Common myeloid progenitor, CD34-positive (primary cell): ENCODE results near the gene RALB.

ENCODE experiments used
- CTCF ChIA-PET: fragments of 350-600 bp; sonication (Branson Sonifier 250); formaldehyde crosslinking; loops from one replicate; lab custom pipeline; 2021; ENCODE audit warnings: antibody characterized with exemption; lab: Charles Lee
- POLR2A ChIA-PET: fragments of 350-600 bp; sonication (Branson Sonifier 250); formaldehyde crosslinking; loops from one replicate; lab custom pipeline; 2021; ENCODE audit warnings: antibody characterized with exemption; lab: Charles Lee
- DNase-seq, 3 donors: peaks; one replicate each; pipeline versions ENCODE4 v3.0.0 to v3.0.0-alpha.2; 2013
- H3K27ac ChIP-seq, 2 experiments: 1 replicate in 1 of 2; 2 replicates in 1 of 2; pipeline ENCODE4 v1.7.0; 2013; ENCODE audit warnings: inconsistent platforms in 2 of 2, low read length in 2 of 2, mild to moderate bottlenecking in 2 of 2, low read depth in 1 of 2, moderate library complexity in 1 of 2; ENCODE audit not compliant: severe bottlenecking in 2 of 2, insufficient read depth in 1 of 2, poor library complexity in 1 of 2
- H3K27me3 ChIP-seq, 5 experiments: replicated peaks in 2 of 5; 1 replicate in 3 of 5; 2 replicates in 2 of 5; pipeline versions ENCODE4 v1.6.1 to v1.7.0; 2013; ENCODE audit warnings: low read length in 4 of 5, mild to moderate bottlenecking in 2 of 5, moderate library complexity in 2 of 5, inconsistent platforms in 1 of 5; ENCODE audit not compliant: insufficient read depth in 5 of 5, control insufficient read depth in 4 of 5
- H3K36me3 ChIP-seq, 4 experiments: 1 replicate in 2 of 4; 2 replicates in 2 of 4; pipeline versions ENCODE4 v1.6.1 to v1.7.0; 2013; ENCODE audit warnings: low read length in 3 of 4, control low read depth in 1 of 4, mild to moderate bottlenecking in 1 of 4; ENCODE audit not compliant: control insufficient read depth in 4 of 4, insufficient read depth in 4 of 4
- H3K4me1 ChIP-seq, 4 experiments: 1 replicate in 3 of 4; 2 replicates in 1 of 4; pipeline versions ENCODE4 v1.6.1 to v1.7.1; 2013; ENCODE audit warnings: low read length in 3 of 4, mild to moderate bottlenecking in 3 of 4, control low read depth in 1 of 4, inconsistent platforms in 1 of 4, moderate library complexity in 1 of 4; ENCODE audit not compliant: control insufficient read depth in 4 of 4, insufficient read depth in 4 of 4; ENCODE audit errors: control extremely low read depth in 1 of 4
- H3K4me3 ChIP-seq, 7 experiments: 1 replicate in 4 of 7; 2 replicates in 3 of 7; pipeline versions ENCODE4 v1.5.1 to v1.7.0; 2013; ENCODE audit warnings: mild to moderate bottlenecking in 7 of 7, low read length in 6 of 7, moderate library complexity in 6 of 7, inconsistent platforms in 2 of 7, low read depth in 2 of 7, control low read depth in 1 of 7; ENCODE audit not compliant: insufficient read depth in 4 of 7, control insufficient read depth in 1 of 7; ENCODE audit errors: extremely low read depth in 1 of 7
- H3K9me3 ChIP-seq, 5 experiments: 1 replicate in 4 of 5; 2 replicates in 1 of 5; pipeline versions ENCODE4 v1.6.1 to v1.7.1; 2013; ENCODE audit warnings: low read length in 4 of 5, mild to moderate bottlenecking in 2 of 5, inconsistent platforms in 1 of 5, low read depth in 1 of 5, moderate library complexity in 1 of 5; ENCODE audit not compliant: control insufficient read depth in 4 of 5, insufficient read depth in 2 of 5; ENCODE audit errors: control extremely low read depth in 1 of 5
- WGBS: methylation state at CpG from one replicate; pipeline ENCODE4 v1.1.5; 2013; ENCODE audit not compliant: insufficient coverage; 5-methylcytosine and 5-hydroxymethylcytosine counted together

RALB gene

DNA sequence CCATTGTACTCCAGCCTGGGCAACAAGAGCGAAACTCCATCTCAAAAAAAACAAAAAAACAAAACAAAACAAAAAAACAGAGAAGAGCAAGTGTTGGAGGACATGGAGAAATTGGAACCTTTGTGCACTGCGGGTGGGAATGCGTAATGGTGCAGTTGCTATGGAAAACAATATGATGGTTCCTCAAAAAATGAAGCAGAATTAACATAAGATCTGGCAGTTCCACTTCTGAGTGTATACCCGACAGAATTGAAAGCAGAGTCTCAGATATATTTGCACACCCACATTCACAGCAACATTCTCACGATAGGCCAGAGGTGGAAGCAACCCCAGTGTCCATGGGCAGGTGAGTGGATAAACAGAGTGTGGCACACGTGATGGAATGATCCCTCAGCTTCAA is 11.0 kb upstream of the RALB start:
- ChIA-PET POLR2A (no interaction called here), CTCF (interaction anchor here (1.3 to 2.0 kb wide), 3 partner anchors 9 to 73 kb away, joined by 3 to 7 read pairs (median 4); no protein-coding TSS in a partner anchor)

DNA sequence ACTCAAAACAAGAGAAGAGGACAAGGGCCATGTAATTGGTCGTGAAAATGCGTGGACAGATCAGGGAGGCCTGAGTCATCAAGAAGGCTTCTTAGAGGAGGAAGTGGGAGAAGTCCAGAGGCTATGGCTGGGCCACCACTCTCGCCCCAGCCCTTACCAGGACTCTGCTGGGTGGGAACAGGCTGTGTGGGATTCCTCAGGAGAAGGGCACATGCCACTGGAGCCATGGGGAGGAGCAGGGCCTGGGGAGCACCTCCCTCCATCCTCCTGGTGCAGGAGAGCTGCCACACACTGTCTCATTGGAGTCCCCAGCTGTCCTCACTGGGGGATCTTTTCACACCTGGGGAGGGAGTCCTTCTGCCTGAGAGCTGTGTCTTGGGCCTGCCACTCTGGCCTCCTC is 9.4 kb upstream of the RALB start:
- Histone ChIP-seq H3K4me1 (peaks cover 0 to 25% (median 17%) of the 10 kb centered on the region in 4 experiments), H3K27ac (no peak overlapping the region), H3K36me3 (no peaks in the 10 kb centered on the region), H3K9me3 (no peaks in the 10 kb centered on the region), H3K4me3 (no peak overlapping the region), H3K27me3 (no peaks in the 10 kb centered on the region)
- POLR2A ChIA-PET = no interaction called here
- no peak for DNase-seq
- CTCF ChIA-PET = interaction anchor here (0.8 to 2.0 kb wide), 5 partner anchors 8 to 71 kb away, joined by 3 to 7 read pairs (median 3); no protein-coding TSS in a partner anchor
- WGBS = 83% methylated on average over 3 of the region's 3 CpGs

More for the DNA sequence above, 11.0 kb upstream of the RALB start:
- no peak overlapping the region for H3K4me3 ChIP-seq
- no peaks in the 10 kb centered on the region for H3K27me3 ChIP-seq
- no peaks in the 10 kb centered on the region for H3K9me3 ChIP-seq
- H3K4me1 ChIP-seq = peaks cover 0 to 21% (median 15%) of the 10 kb centered on the region in 4 experiments
- H3K36me3 ChIP-seq = no peaks in the 10 kb centered on the region
- H3K27ac ChIP-seq = no peak overlapping the region
- WGBS = 92% methylated on average over 3 of the region's 6 CpGs
- DNase-seq = peak in 2 of 3 donors; percentile 52 to 55

DNA sequence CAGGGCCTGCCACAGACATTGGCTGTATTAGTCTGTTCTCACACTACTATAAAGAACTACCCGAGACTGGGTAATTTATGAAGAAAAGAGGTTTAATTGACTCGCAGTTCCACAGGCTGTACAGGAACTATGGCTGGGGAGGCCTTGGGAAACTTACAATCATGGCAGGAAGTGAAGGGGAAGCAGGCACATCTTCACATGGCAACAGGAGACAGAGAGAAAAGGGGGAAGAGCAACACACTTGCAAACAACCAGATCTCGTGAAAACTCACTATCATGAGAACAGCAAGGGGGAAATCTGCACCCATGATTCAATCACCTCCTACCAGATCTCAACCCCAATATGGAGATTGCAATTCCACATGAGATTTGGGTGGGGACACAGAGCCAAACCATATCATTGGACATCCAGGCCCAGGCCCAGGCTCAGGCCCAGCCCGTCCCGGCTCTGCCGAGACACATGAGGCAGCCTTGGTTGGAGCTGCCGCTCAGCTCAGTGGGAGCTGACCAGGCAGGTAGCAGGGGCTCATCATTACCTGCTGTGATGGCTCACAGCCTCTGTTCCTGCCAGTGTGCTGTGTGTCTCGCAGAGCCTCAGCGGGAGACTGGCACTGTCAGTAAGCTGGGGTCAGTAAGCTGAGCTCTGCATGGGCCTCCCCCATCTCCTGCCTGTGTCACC is 8.6 kb upstream of the RALB start:
- no peaks in the 10 kb centered on the region for H3K36me3 ChIP-seq
- POLR2A ChIA-PET = no interaction called here
- H3K27me3 ChIP-seq = no peaks in the 10 kb centered on the region
- H3K9me3 ChIP-seq = no peaks in the 10 kb centered on the region
- no peak overlapping the region for H3K4me3 ChIP-seq
- H3K4me1 ChIP-seq = peaks cover 0 to 27% (median 20%) of the 10 kb centered on the region in 4 experiments
- 99% methylated on average over 7 of the region's 9 CpGs for WGBS
- no peak overlapping the region for H3K27ac ChIP-seq
- no peak for DNase-seq
- CTCF ChIA-PET = interaction anchor here (1.1 to 1.8 kb wide), 4 partner anchors 12 to 70 kb away, joined by 3 to 6 read pairs (median 4); no protein-coding TSS in a partner anchor

DNA sequence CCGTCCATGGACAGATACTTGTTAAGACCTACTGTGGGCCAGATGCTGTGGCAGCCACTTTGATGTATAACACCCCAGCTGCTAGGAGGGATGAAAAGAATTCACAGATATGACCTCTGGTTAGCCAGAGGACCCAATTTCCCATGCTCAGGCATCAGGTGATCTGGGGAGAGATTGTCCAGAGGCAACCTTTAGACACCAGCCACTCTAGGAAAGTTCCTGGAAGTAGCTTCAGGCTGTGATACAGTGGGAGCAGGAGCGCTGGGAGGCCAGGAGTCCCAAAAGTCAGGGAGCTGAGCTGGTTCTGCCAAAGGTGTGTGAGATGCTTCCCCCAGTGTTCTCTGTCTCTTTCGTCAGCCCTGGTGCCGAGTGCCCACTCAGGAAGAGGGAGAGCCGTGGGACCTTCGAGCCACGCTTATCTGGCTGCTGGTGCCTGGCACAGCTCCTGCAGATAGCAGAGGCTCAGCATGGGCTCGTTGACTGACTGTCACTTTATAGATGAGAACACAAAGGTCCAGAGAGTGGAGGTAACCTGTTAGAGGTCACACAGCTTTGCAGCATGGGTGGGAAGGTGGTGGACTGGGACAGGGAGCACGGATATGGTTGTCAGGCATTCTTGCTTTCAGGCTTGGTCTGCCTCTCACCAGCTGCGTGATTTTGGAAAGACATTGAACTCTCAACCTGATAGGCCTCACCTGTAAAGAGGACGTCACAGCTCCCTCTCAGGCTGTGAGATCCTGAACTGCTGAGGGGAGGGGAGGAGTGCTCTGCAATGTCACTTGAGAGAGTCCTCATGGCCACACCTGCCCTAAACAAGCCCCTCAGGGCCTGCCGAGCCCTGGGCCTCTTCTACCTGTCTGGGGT is 7.8 kb upstream of the RALB start:
- Histone ChIP-seq H3K9me3 (no peaks in the 10 kb centered on the region), H3K27me3 (no peaks in the 10 kb centered on the region), H3K36me3 (no peaks in the 10 kb centered on the region), H3K4me1 (peaks cover 0 to 27% (median 19%) of the 10 kb centered on the region in 4 experiments), H3K27ac (no peak overlapping the region), H3K4me3 (no peak overlapping the region)
- ChIA-PET POLR2A (no interaction called here), CTCF (interaction anchor here (1.1 to 1.8 kb wide), 4 partner anchors 9 to 69 kb away, joined by 3 to 6 read pairs (median 5); no protein-coding TSS in a partner anchor)
- WGBS = 71% methylated on average over 10 of the region's 12 CpGs
- no peak for DNase-seq

DNA sequence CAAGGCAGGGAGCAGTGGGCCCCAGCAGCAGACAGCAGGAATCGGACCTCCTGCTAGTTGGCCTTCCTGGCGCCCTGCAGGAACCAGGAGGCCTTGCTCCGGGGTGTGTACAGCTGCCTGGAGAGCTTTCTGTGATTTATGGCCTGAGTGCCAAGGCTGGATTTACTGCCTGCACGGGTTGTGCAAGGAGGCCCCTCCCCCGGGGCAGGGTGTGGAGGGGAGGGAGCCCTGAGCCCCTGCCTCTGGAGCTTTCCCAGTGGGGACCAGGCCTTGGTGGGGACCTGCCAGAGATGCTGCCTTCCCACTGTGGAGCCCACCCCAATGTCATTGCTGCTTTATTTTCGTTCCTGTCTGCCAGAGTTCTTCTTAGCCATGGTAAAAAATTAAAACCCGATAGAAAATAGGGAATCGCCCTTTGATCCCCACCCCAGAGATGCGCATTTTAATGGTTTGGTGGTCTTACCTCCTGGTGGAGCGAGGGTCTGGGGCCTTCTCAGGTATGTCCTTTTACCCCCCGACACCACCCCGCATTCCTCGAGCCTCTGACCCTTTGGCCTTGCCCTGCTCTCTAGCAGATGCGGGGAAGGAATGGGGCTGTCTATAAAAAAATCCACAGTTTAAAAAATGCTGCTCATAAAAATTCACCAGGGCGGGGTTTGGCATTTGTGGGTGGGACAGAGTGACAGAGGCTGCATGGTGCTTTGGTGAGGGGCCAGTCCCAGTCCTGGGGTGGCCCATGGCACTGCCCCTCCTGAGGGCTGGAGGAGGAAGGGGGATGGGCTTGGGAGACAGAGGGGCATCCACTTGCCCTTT is 6.9 kb upstream of the RALB start:
- Histone ChIP-seq H3K4me3 (no peak overlapping the region), H3K27me3 (no peaks in the 10 kb centered on the region), H3K36me3 (no peaks in the 10 kb centered on the region), H3K4me1 (peaks cover 0 to 27% (median 19%) of the 10 kb centered on the region in 4 experiments), H3K27ac (no peak overlapping the region), H3K9me3 (no peaks in the 10 kb centered on the region)
- 55% methylated on average over 15 of the region's 15 CpGs for WGBS
- DNase-seq = peak in 2 of 3 donors; percentile 56 to 66
- ChIA-PET CTCF (interaction anchor here (1.1 to 1.8 kb wide), 2 partner anchors 9 to 13 kb away, joined by 6 read pairs; no protein-coding TSS in a partner anchor), POLR2A (no interaction called here)

DNA sequence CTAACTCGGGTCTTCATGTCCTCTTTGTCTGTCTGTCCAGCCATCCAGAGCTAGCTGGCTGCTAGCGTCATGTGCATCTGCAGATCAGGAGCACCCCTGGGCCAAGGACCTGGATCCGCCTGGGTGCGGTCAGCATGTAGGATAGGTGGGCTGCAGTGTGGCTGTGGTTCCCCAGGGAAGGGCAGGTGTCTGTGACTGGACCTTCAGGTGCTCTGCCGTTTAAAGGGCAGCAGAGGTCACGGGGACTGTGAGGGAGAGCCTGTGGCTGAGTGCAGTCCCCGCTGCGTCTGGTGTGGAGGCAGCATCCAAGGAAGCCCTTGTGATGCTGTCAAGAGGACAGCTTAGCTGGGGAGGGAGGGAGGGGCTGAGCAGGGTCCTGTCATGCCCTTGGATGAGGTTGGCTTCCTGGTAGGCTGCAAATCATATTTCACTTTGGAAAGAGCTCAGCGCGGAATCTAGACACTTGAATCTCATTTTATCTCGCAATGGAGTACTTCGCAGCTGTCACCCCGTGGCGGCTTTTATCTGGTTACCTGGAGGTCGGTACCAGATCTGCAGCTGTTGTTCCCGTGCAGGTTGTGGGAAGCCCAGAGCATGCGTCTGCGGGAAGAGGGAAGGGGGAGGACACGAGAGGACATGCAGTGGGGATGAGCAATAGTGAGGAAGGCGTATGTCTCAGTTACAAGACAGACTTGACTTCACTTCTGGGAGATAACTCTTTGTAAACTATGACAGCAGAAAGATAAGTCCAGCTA is 5.9 kb upstream of the RALB start:
- H3K4me1 ChIP-seq = peaks cover 2 to 27% (median 20%) of the 10 kb centered on the region in 4 experiments
- 92% methylated on average over 20 of the region's 20 CpGs for WGBS
- no peak for DNase-seq
- H3K9me3 ChIP-seq = no peaks in the 10 kb centered on the region
- no peaks in the 10 kb centered on the region for H3K27me3 ChIP-seq
- ChIA-PET POLR2A (no interaction called here), CTCF (interaction anchor here (0.7 to 1.0 kb wide), 5 partner anchors 9 to 67 kb away, joined by 3 read pairs; no protein-coding TSS in a partner anchor)
- no peak overlapping the region for H3K27ac ChIP-seq
- H3K4me3 ChIP-seq = no peak overlapping the region
- no peaks in the 10 kb centered on the region for H3K36me3 ChIP-seq
